GM19463 (cell line): ENCODE results near the gene UQCC2.

Source experiments
- ATAC-seq: cut with Tn5 transposase; IDR thresholded peaks from one replicate; pipeline ENCODE4 v1.9.1; 2021; ENCODE audit warnings: mild to moderate bottlenecking, moderate library complexity; ENCODE audit not compliant: unreplicated experiment

The UQCC2 gene

GRCh38 chr6:33659986-33660385 is 51.5 kb downstream of the UQCC2 start:
- no peak for ATAC-seq

GRCh38 chr6:33658982-33659689 is 52.4 kb downstream of the UQCC2 start:
- ATAC-seq, result no peak

GRCh38 chr6:33656844-33657243 is 54.7 kb downstream of the UQCC2 start:
- no peak for ATAC-seq

GRCh38 chr6:33654831-33655554 is 56.5 kb downstream of the UQCC2 start:
- no peak for ATAC-seq

GRCh38 chr6:33652002-33652401 is 59.5 kb downstream of the UQCC2 start:
- no peak for ATAC-seq

GRCh38 chr6:33651403-33651802 is 60.1 kb downstream of the UQCC2 start:
- no peak for ATAC-seq
